ENCODE results near the gene CRY2. TPM values are rescaled to one million over a fixed set of nuclear protein-coding genes. Genes with fewer than 3 reads are reported as not detected.

Gene CRY2
- polyA plus RNA-seq, 2 of the 4 experiments (the other 2 are of a cell fraction) = 3.2 to 4.1 TPM

- Histone ChIP-seq H3K4me1 (peaks cover 12% of the 10 kb centered on the region; the same call in 2 of the 3 replicates), H3K4me3 (no peak overlapping the region), H3K4me2 (no peak overlapping the region), H3K9me3 (no peaks in the 10 kb centered on the region), H3K27ac (no peak overlapping the region)
- POLR2A ChIA-PET = interaction anchor here (1.0 kb wide), 1 partner anchor 20 kb away, joined by 3 read pairs; the partner anchor contains the start of gene PEX16
- DNase-seq (ENCODE audit: low read depth in 1 of 2, low spot score in 1 of 2) (peak in 1 of 2 experiments; percentile 26), ATAC-seq (peak in 1 of 2 experiments; percentile 51; a peak in 3 of 6 replicates), FAIRE-seq (no peak)
- TF ChIP-seq RAD21 (conservative IDR thresholded peaks at IDR 0.05 in 1 of 2, IDR thresholded peaks at IDR 0.05 in 1 of 2) (no peak), KDM5A (IDR thresholded peaks at IDR 0.05) (no peak), MAX (IDR thresholded peaks at IDR 0.05) (no peak), HMGXB4 (CRISPR knock-in tag; IDR thresholded peaks at IDR 0.05; ENCODE audit: borderline replicate concordance) (no peak), HOXA7 (CRISPR knock-in tag; IDR thresholded peaks at IDR 0.05) (no peak), MAZ (IDR thresholded peaks at IDR 0.05; ENCODE audit: borderline replicate concordance, low read depth, low read length) (no peak), BHLHE40 (IDR thresholded peaks at IDR 0.05; ENCODE audit: low read depth, low read length) (no peak), TP53 (CRISPR knock-in tag; IDR thresholded peaks at IDR 0.05) (no peak), ZNF302 (CRISPR knock-in tag; IDR thresholded peaks at IDR 0.05) (no peak)
- CTCF ChIA-PET = interaction anchor here (0.6 to 2.2 kb wide), 5 partner anchors 25 to 67 kb away, joined by 3 to 8 read pairs (median 3); no protein-coding TSS in a partner anchor
- WGBS (ENCODE audit: missing lambda C conversion rate) = 67% methylated on average over 5 of the region's 6 CpGs
Measured at GRCh38 chr11:45897556-45897955, 50.3 kb downstream of the CRY2 start.

- Histone ChIP-seq H3K9me3 (no peaks in the 10 kb centered on the region), H3K27ac (peak overlapping the region; percentile 86 to 89; a peak in 5 of 6 replicates), H3K4me2 (peak overlapping the region; percentile 73), H3K4me3 (peak overlapping the region; percentile 57), H3K4me1 (peaks cover 12% of the 10 kb centered on the region; the same call in 2 of the 3 replicates)
- TF ChIP-seq HEYL (CRISPR knock-in tag; IDR thresholded peaks at IDR 0.05) = no peak
- TF ChIP-seq FOXS1 (CRISPR knock-in tag; IDR thresholded peaks at IDR 0.05) = no peak
- TF ChIP-seq POLR2A (IDR thresholded peaks at IDR 0.05; ENCODE audit: low read length) = no peak
- no peak for TF ChIP-seq NFE2L2 (conservative IDR thresholded peaks at IDR 0.05; ENCODE audit: low read length)
- no peak for TF ChIP-seq MYC (IDR thresholded peaks at IDR 0.05; ENCODE audit: borderline replicate concordance, low read length)
- no peak for TF ChIP-seq CTCF (IDR thresholded peaks at IDR 0.05)
- DNase-seq (ENCODE audit: low read depth in 1 of 2, low spot score in 1 of 2) (no peak), FAIRE-seq (no peak), ATAC-seq (no peak)
- CTCF ChIA-PET = interaction anchor here (0.5 to 2.2 kb wide), 6 partner anchors 10 to 56 kb away, joined by 3 to 8 read pairs (median 4); partner anchors contain the start of gene PEX16
- POLR2A ChIA-PET = interaction anchor here (0.8 to 0.9 kb wide), 2 partner anchors 10 to 19 kb away, joined by 3 read pairs; partner anchors contain the start of gene PEX16
- WGBS (ENCODE audit: missing lambda C conversion rate) = 10% methylated on average over 2 of the region's 3 CpGs
Measured at GRCh38 chr11:45899086-45899447, 51.8 kb downstream of the CRY2 start.

- Histone ChIP-seq H3K4me3 (peak overlapping the region; percentile 57), H3K4me2 (peak overlapping the region; percentile 73), H3K9me3 (no peaks in the 10 kb centered on the region), H3K4me1 (peaks cover 12% of the 10 kb centered on the region; the same call in 2 of the 3 replicates), H3K27ac (peak overlapping the region; percentile 86 to 89)
- ATAC-seq = peak; percentile 69 to 83
- WGBS (ENCODE audit: missing lambda C conversion rate) = 5% methylated on average over 12 of the region's 62 CpGs
- TF ChIP-seq USF2 (IDR thresholded peaks at IDR 0.05) (no peak), EHMT2 (IDR thresholded peaks at IDR 0.05; ENCODE audit: low read depth) (0 out of 2 replicates have a peak, but pooled peaks have one; percentile 60), REST (IDR thresholded peaks at IDR 0.05) (peak; percentile 89), GATA3 (IDR thresholded peaks at IDR 0.05; ENCODE audit: borderline replicate concordance) (peak; percentile 67), FOSL2 (IDR thresholded peaks at IDR 0.05) (no peak), FOSL2 (CRISPR knock-in tag; IDR thresholded peaks at IDR 0.05) (peak; percentile 49; the same call in 1 of the 2 replicates), HOXB13 (CRISPR knock-in tag; IDR thresholded peaks at IDR 0.05; ENCODE audit: low read depth) (no peak), CBX2 (IDR thresholded peaks at IDR 0.05; ENCODE audit: borderline replicate concordance, low read depth) (no peak)
- FAIRE-seq = no peak
- ChIA-PET CTCF (interaction anchor here (1.1 to 2.2 kb wide), 5 partner anchors 10 to 57 kb away, joined by 3 to 8 read pairs (median 4); partner anchors contain the start of gene PEX16), POLR2A (interaction anchor here (0.8 to 0.9 kb wide), 2 partner anchors 10 to 18 kb away, joined by 3 read pairs; partner anchors contain the start of gene PEX16)
- DNase-seq (ENCODE audit: low read depth in 1 of 2, low spot score in 1 of 2) = peak; percentile 82 to 85
Measured at GRCh38 chr11:45899448-45900174, 52.3 kb downstream of the CRY2 start.

All from A549 (cell line).